ENCODE results near the gene HRAS. TPM values are rescaled to one million over a fixed set of nuclear protein-coding genes. Genes with fewer than 3 reads are reported as not detected.

Gene HRAS
- total RNA-seq, 1 donor from 2014 or later = 21.2 TPM

DNA sequence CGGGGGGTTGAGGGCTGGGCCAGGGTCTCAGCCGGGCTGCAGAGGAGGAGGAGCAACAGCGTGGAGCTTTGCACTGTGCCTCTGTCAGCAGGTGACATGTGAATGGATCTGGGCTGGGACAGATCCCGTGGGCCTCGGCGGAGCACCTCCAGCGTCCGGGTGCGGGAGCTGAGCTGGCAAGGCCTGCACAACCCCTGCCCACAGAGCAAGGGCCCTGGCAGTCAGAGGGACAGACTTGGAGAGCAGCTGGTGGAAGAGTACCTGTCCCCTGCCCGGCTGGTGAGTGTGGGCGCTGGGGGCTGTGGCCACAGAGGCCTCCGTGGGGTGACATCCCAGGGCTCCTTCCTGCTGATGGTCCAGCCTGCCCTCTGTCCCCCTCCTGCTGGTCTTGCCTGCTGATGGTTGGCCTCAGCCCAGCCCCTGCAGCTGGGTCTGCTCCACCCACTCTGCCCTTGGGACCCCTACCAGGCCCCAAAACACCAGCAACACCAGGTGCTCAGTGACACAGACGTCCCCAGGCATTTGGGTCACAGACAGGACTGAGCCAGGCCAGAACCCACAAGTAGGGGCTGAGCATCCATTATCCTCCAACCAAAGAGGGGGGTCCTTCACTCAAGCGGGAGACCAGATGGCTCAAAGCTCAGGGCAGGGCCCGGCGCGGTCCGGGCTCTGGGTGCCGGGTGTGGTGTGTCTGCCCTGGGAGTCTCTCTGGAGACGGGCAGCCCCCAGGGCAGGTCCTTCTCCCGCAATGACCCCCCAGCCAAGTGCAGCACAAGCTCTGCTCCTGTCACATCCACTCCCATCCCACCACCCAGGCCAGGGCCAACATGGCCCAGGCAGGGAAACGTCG, 5.4 kb upstream of the HRAS start:
- no peak for TF ChIP-seq EZH2phosphoT487 (IDR thresholded peaks at IDR 0.05)
- TF ChIP-seq, protein P1, sequence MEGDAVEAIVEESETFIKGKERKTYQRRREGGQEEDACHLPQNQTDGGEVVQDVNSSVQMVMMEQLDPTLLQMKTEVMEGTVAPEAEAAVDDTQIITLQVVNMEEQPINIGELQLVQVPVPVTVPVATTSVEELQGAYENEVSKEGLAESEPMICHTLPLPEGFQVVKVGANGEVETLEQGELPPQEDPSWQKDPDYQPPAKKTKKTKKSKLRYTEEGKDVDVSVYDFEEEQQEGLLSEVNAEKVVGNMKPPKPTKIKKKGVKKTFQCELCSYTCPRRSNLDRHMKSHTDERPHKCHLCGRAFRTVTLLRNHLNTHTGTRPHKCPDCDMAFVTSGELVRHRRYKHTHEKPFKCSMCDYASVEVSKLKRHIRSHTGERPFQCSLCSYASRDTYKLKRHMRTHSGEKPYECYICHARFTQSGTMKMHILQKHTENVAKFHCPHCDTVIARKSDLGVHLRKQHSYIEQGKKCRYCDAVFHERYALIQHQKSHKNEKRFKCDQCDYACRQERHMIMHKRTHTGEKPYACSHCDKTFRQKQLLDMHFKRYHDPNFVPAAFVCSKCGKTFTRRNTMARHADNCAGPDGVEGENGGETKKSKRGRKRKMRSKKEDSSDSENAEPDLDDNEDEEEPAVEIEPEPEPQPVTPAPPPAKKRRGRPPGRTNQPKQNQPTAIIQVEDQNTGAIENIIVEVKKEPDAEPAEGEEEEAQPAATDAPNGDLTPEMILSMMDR (IDR thresholded peaks at IDR 0.05) = no peak
- no peak for TF ChIP-seq EZH2 (IDR thresholded peaks at IDR 0.05)
- H3K27me3 ChIP-seq = peaks cover 31% of the 10 kb centered on the region
- no peaks in the 10 kb centered on the region for H3K9me3 ChIP-seq (ENCODE audit: low read depth)
- H3K36me3 ChIP-seq = no peaks in the 10 kb centered on the region
- H3K4me1 ChIP-seq = peaks cover 15% of the 10 kb centered on the region
- H4K20me1 ChIP-seq (ENCODE audit: low read depth) = no peaks in the 10 kb centered on the region
- H3K9ac ChIP-seq = no peak overlapping the region
- H3K27me3 Mint-ChIP-seq (ENCODE audit: insufficient read depth, low read depth) = peaks cover 4% of the 10 kb centered on the region
- no peak overlapping the region for H3K27ac Mint-ChIP-seq
- no peak overlapping the region for H3K4me3 Mint-ChIP-seq
- peaks cover 2% of the 10 kb centered on the region for H3K36me3 Mint-ChIP-seq
- H2AFZ ChIP-seq (replicated peaks) = no peak overlapping the region
- no peak overlapping the region for H3K4me3 ChIP-seq
- peak; percentile 1 for DNase-seq (ENCODE audit: low spot score)
- H3K9me3 Mint-ChIP-seq = no peaks in the 10 kb centered on the region
- no peaks in the 10 kb centered on the region for H3K79me2 ChIP-seq (ENCODE audit: low read depth)
- peaks cover 17% of the 10 kb centered on the region for H3K4me1 Mint-ChIP-seq
- no peak overlapping the region for H3K4me2 ChIP-seq
- H3K27ac ChIP-seq = no peak overlapping the region
- peaks cover 24% of the 10 kb centered on the region for H3F3A ChIP-seq (ENCODE audit: low read depth)

DNA sequence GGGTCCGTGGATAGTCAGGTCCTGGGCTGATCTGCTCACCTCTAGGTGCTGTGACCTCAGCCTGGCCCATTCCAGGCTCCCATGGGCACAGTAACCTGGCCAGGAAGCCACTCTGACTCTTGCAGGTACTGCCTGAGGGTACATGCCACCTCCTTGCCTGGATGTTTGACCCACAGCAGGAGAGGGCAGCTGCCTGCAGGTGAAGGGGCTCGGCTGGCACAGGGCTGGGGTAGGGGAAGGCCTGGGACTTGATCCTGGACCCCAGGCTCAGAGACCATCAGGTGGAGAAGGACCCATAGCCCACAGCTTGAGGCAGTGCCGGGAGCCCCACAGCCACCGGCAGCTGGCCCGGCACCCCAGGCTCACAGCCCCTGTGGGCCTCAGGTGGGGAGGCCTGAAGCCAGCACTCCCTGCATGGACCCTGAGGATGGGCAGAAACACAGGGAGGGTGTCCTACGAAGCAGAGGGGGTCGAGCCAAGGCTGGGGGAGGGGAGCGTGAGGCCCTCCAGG, 4.7 kb upstream of the HRAS start:
- Mint-ChIP-seq H3K4me1 (peaks cover 14% of the 10 kb centered on the region), H3K4me3 (no peak overlapping the region), H3K36me3 (peaks cover 2% of the 10 kb centered on the region), H3K27me3 (ENCODE audit: insufficient read depth, low read depth) (peaks cover 4% of the 10 kb centered on the region), H3K9me3 (no peaks in the 10 kb centered on the region), H3K27ac (no peak overlapping the region)
- no peak overlapping the region for H3K4me2 ChIP-seq
- TF ChIP-seq EZH2 (IDR thresholded peaks at IDR 0.05) (no peak), EZH2phosphoT487 (IDR thresholded peaks at IDR 0.05) (no peak)
- TF ChIP-seq, protein P1 (IDR thresholded peaks at IDR 0.05) = no peak
- no peaks in the 10 kb centered on the region for H4K20me1 ChIP-seq (ENCODE audit: low read depth)
- DNase-seq (ENCODE audit: low spot score) = no peak
- no peak overlapping the region for H3K27ac ChIP-seq
- no peak overlapping the region for H3K9ac ChIP-seq
- H2AFZ ChIP-seq (replicated peaks) = no peak overlapping the region
- H3K4me3 ChIP-seq = no peak overlapping the region
- no peaks in the 10 kb centered on the region for H3K79me2 ChIP-seq (ENCODE audit: low read depth)
- peaks cover 31% of the 10 kb centered on the region for H3K27me3 ChIP-seq
- peaks cover 15% of the 10 kb centered on the region for H3K4me1 ChIP-seq
- H3F3A ChIP-seq (ENCODE audit: low read depth) = peaks cover 27% of the 10 kb centered on the region
- H3K36me3 ChIP-seq = no peaks in the 10 kb centered on the region
- H3K9me3 ChIP-seq (ENCODE audit: low read depth) = no peaks in the 10 kb centered on the region

DNA sequence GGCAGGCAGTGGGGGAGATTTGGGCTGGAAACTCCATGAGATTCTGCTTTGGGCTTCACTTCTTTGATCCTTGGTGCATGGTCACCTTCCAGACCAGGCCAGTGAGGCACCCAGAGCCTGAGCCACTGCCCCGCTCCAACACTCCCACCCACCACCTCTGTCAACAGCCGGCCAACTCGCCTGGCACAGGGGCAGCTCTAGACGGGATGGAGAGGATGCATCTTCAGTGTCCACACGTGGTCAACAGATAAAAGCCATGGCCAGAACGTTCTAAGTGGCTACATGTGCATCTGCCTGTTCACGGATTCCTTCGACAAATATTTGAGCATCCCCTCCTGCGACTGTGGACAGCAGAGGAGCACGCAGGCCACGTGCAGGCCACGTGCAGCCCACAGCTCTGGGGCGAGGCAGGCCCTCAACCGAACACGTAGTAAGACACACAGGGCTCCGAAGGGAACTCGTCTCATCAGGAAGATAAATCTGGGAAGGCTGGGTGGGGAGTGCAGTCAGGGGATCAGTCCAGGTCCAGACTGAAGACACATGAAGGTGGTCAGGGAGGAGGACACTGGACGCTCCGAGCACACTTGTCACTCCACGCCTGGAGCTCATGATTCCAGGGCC, 3.2 kb upstream of the HRAS start:
- H3K4me3 ChIP-seq = no peak overlapping the region
- H3K79me2 ChIP-seq (ENCODE audit: low read depth) = peaks cover 13% of the 10 kb centered on the region
- H3K9me3 ChIP-seq (ENCODE audit: low read depth) = no peaks in the 10 kb centered on the region
- DNase-seq (ENCODE audit: low spot score) = no peak
- peaks cover 2% of the 10 kb centered on the region for H3K36me3 Mint-ChIP-seq
- H3K9me3 Mint-ChIP-seq = no peaks in the 10 kb centered on the region
- H3K4me1 Mint-ChIP-seq = peaks cover 14% of the 10 kb centered on the region
- H3F3A ChIP-seq (ENCODE audit: low read depth) = peaks cover 30% of the 10 kb centered on the region
- H2AFZ ChIP-seq (replicated peaks) = no peak overlapping the region
- peak overlapping the region; percentile 37 for H3K27ac Mint-ChIP-seq
- H3K27ac ChIP-seq = no peak overlapping the region
- no peak overlapping the region for H3K9ac ChIP-seq
- H3K27me3 ChIP-seq = peaks cover 31% of the 10 kb centered on the region
- H3K4me3 Mint-ChIP-seq = peak overlapping the region; percentile 67
- H4K20me1 ChIP-seq (ENCODE audit: low read depth) = peaks cover 13% of the 10 kb centered on the region
- H3K4me1 ChIP-seq = peaks cover 20% of the 10 kb centered on the region
- TF ChIP-seq EZH2phosphoT487 (IDR thresholded peaks at IDR 0.05) (no peak), EZH2 (IDR thresholded peaks at IDR 0.05) (no peak)
- TF ChIP-seq, protein P1 (IDR thresholded peaks at IDR 0.05) = no peak
- no peaks in the 10 kb centered on the region for H3K36me3 ChIP-seq
- peaks cover 4% of the 10 kb centered on the region for H3K27me3 Mint-ChIP-seq (ENCODE audit: insufficient read depth, low read depth)
- H3K4me2 ChIP-seq = no peak overlapping the region

Data from neural progenitor cell (in vitro differentiated cells).